HepG2 (cell line): ENCODE data around the gene PPFIA3. TPM values are rescaled to one million over a fixed set of nuclear protein-coding genes. Genes with fewer than 3 reads are reported as not detected.

Source experiments
- AFF4 ChIP-seq: sonication (generic); formaldehyde crosslinking; IDR thresholded peaks from 2 replicates; pipeline ENCODE4 v1.4.0; 2020; ENCODE audit warnings: missing genetic modification reagents
- CBX5 ChIP-seq: sonication (generic); formaldehyde crosslinking; IDR thresholded peaks from 2 replicates; pipeline ENCODE4 v1.4.0; 2020; ENCODE audit warnings: missing genetic modification reagents, borderline replicate concordance
- FOSL1 ChIP-seq: sonication (generic); formaldehyde crosslinking; IDR thresholded peaks from 2 replicates; pipeline ENCODE4 v1.9.0; 2021; ENCODE audit warnings: missing genetic modification reagents, borderline replicate concordance
- GZF1 ChIP-seq: sonication (generic); formaldehyde crosslinking; IDR thresholded peaks from 2 replicates; pipeline ENCODE4 v1.5.1; 2020; ENCODE audit warnings: mild to moderate bottlenecking, missing genetic modification reagents
- KDM3A ChIP-seq: IDR thresholded peaks from 2 replicates; pipeline ENCODE4 v1.6.1; 2018; ENCODE audit warnings: low read depth, missing compliant biosample characterization
- KDM4B ChIP-seq: sonication (generic); formaldehyde crosslinking; IDR thresholded peaks from 2 replicates; pipeline ENCODE4 v1.4.0; 2020; ENCODE audit warnings: missing genetic modification reagents
- MBNL3 ChIP-seq: fragments of 250-450 bp; sonication (Bioruptor Pico); conservative IDR thresholded peaks from 2 replicates; pipeline ENCODE4 v1.8.0; 2022; ENCODE audit warnings: mild to moderate bottlenecking, inconsistent platforms
- PAF1 ChIP-seq: IDR thresholded peaks from 2 replicates; pipeline ENCODE4 v1.6.1; 2016; ENCODE audit warnings: missing genetic modification reagents, missing compliant biosample characterization
- PAWR ChIP-seq: sonication (generic); formaldehyde crosslinking; IDR thresholded peaks from 2 replicates; pipeline ENCODE4 v1.4.0; 2020; ENCODE audit warnings: missing genetic modification reagents, mild to moderate bottlenecking, borderline replicate concordance
- PCBP2 ChIP-seq: fragments of 200-400 bp; formaldehyde crosslinking; optimal IDR thresholded peaks from 2 replicates; pipeline ENCODE3; 2018; ENCODE audit warnings: low read length, low read depth; ENCODE audit not compliant: poor library complexity, severe bottlenecking
- PHF20 ChIP-seq: sonication (generic); formaldehyde crosslinking; IDR thresholded peaks from 2 replicates; pipeline ENCODE4 v1.5.0; 2020; ENCODE audit warnings: mild to moderate bottlenecking, missing genetic modification reagents
- POLR2AphosphoS5 ChIP-seq: IDR thresholded peaks from 2 replicates; pipeline ENCODE4 v1.6.1; 2012; ENCODE audit warnings: low read depth, low read length
- RCOR2 ChIP-seq: IDR thresholded peaks from 2 replicates; pipeline ENCODE4 v1.6.1; 2016; ENCODE audit warnings: missing biosample characterization, missing genetic modification reagents
- SIX1 ChIP-seq: sonication (generic); formaldehyde crosslinking; IDR thresholded peaks from 2 replicates; pipeline ENCODE4 v1.4.0; 2020; ENCODE audit warnings: missing genetic modification reagents, borderline replicate concordance
- ZBTB7B ChIP-seq: sonication (generic); formaldehyde crosslinking; IDR thresholded peaks from 2 replicates; pipeline ENCODE4 v1.4.0; 2020; ENCODE audit warnings: missing genetic modification reagents
- ZFP36L2 ChIP-seq: sonication (generic); formaldehyde crosslinking; IDR thresholded peaks from 2 replicates; pipeline ENCODE4 v1.4.0; 2020; ENCODE audit warnings: missing genetic modification reagents
- ZMYM3 ChIP-seq: sonication (generic); formaldehyde crosslinking; IDR thresholded peaks from 2 replicates; pipeline ENCODE4 v1.5.1; 2020; ENCODE audit warnings: mild to moderate bottlenecking, missing genetic modification reagents
- ZNF124 ChIP-seq: sonication (generic); formaldehyde crosslinking; IDR thresholded peaks from 2 replicates; pipeline ENCODE4 v1.4.0; 2020; ENCODE audit warnings: missing genetic modification reagents
- ZNF576 ChIP-seq: sonication (generic); formaldehyde crosslinking; IDR thresholded peaks from 2 replicates; pipeline ENCODE4 v1.4.0; 2020; ENCODE audit warnings: mild to moderate bottlenecking, missing genetic modification reagents
- polyA plus RNA-seq, 8 experiments: library from polyadenylated mRNA; depleted of rRNA in 3 of 8; stranded (reverse) in 7 of 8; unstranded in 1 of 8; fragments of >200 nt; fragmentation: Illumina TruSeq in 4 of 8; extraction: Trizol in 4 of 8; gene quantifications; 2 replicates each; pipeline versions ENCODE4 v1.2.1 to v1.2.3, GENCODE V29; 2011 to 2016; ENCODE audit warnings: low read depth in 4 of 8, missing spikeins in 1 of 8, mixed read lengths in 1 of 8; ENCODE audit not compliant: insufficient read depth in 1 of 8
- total RNA-seq, 5 experiments: library from RNA; depleted of rRNA; stranded (reverse); fragments of >200 nt; fragmentation: Illumina TruSeq; extraction: Trizol; gene quantifications; 2 replicates each; pipeline ENCODE4 v1.2.3, GENCODE V29; 2016; ENCODE audit warnings: low read depth in 1 of 5
- TF ChIP-seq, protein P1 (sequence below): sonication (generic); formaldehyde crosslinking; conservative IDR thresholded peaks from 2 replicates; pipeline ENCODE4 v1.8.0; 2022; ENCODE audit warnings: missing genetic modification reagents
- TF ChIP-seq, protein P2 (sequence below): IDR thresholded peaks from 2 replicates; pipeline ENCODE4 v1.6.1; 2016; ENCODE audit warnings: missing biosample characterization, missing genetic modification reagents, low read depth
- TF ChIP-seq, protein P3 (sequence below): sonication (generic); formaldehyde crosslinking; IDR thresholded peaks from 2 replicates; pipeline ENCODE4 v1.4.0; 2020; ENCODE audit warnings: missing genetic modification reagents

The PPFIA3 gene
- total and polyA plus RNA-seq, 2 of the 13 experiments (the other 11 are each of a cell fraction or from before 2014, with no cell fraction given) = 6.7 to 8.6 TPM

DNA sequence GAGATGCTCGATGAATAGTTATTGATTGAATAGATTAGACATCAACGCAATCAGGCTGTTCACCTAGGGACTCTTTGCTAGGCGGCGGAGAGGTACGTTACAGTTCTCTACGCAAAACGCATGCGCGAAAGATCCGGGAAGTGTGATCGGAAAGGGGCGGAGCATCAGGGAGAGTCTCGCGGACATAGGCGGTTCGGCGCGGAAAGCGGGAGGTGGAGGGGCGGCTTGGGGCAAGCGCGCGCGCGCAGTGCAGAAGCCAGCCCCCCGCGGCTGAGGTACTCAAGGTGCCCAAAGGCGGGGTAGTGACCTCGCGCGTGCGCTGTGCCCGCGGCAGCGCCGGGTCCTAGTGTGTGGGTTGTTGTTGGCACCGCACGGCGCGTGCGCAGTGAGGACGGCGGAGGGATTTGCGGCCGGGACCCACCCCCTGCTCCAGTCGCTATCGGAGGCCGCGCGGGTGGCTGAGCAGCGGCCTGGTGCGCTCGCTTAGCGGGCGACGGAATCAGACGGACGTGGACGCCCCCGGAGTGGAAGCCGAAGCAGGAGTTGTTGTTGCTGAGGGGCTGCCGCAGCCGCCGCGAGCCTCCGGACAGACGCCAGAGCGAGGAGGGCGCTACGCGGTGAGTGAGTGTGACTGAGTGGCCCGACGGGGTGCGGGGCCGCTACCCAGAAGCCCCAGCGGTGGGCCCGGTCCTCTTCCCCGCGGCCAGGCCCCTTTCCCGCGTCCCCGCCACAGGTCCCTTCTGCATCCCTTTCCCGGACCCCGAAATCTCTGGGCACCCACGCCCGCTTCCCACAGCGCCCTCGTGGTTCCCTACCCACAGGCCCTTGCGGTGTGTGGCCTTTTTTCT, 34.1 kb upstream of the PPFIA3 start, which contains the start of gene SNRNP70 (continued):
- TF ChIP-seq, protein P1, sequence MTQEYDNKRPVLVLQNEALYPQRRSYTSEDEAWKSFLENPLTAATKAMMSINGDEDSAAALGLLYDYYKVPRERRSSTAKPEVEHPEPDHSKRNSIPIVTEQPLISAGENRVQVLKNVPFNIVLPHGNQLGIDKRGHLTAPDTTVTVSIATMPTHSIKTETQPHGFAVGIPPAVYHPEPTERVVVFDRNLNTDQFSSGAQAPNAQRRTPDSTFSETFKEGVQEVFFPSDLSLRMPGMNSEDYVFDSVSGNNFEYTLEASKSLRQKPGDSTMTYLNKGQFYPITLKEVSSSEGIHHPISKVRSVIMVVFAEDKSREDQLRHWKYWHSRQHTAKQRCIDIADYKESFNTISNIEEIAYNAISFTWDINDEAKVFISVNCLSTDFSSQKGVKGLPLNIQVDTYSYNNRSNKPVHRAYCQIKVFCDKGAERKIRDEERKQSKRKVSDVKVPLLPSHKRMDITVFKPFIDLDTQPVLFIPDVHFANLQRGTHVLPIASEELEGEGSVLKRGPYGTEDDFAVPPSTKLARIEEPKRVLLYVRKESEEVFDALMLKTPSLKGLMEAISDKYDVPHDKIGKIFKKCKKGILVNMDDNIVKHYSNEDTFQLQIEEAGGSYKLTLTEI (CRISPR knock-in tag) = no peak
- TF ChIP-seq ZFP36L2 (CRISPR knock-in tag) (no peak), PAF1 (CRISPR knock-in tag) (no peak), FOSL1 (CRISPR knock-in tag) (peak; percentile 59; the same call in 1 of the 2 replicates), POLR2AphosphoS5 (peak; percentile 79), MBNL3 (CRISPR knock-in tag) (no peak), RCOR2 (no peak), SIX1 (CRISPR knock-in tag) (peak; percentile 6; the same call in 1 of the 2 replicates), ZNF124 (0 out of 2 replicates have a peak, but pooled peaks have one; percentile 75), KDM4B (CRISPR knock-in tag) (no peak), ZMYM3 (CRISPR knock-in tag) (peak; percentile 8; the same call in 1 of the 2 replicates), AFF4 (CRISPR knock-in tag) (peak; percentile 64; the same call in 1 of the 2 replicates), KDM3A (CRISPR knock-in tag) (peak; percentile 79; the same call in 1 of the 2 replicates), PCBP2 (no peak), PHF20 (CRISPR knock-in tag) (peak; percentile 92), CBX5 (CRISPR knock-in tag) (peak; percentile 53), GZF1 (CRISPR knock-in tag) (0 out of 2 replicates have a peak, but pooled peaks have one; percentile 46), ZBTB7B (CRISPR knock-in tag) (peak; percentile 51; the same call in 1 of the 2 replicates), ZNF576 (CRISPR knock-in tag) (no peak), PAWR (no peak)
- TF ChIP-seq, protein P2, sequence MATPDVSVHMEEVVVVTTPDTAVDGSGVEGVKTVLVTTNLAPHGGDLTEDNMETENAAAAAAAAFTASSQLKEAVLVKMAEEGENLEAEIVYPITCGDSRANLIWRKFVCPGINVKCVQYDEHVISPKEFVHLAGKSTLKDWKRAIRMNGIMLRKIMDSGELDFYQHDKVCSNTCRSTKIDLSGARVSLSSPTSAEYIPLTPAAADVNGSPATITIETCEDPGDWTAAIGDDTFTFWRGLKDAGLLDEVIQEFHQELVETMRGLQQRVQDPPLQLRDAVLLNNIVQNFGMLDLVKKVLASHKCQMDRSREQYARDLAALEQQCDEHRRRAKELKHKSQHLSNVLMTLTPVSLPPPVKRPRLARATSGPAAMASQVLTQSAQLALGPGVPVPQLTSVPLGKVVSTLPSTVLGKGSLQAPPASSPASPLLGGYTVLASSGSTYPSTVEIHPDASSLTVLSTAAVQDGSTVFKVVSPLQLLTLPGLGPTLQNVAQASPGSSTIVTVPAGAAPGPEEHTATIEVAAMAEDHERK (CRISPR knock-in tag) = no peak
- TF ChIP-seq, protein P3, sequence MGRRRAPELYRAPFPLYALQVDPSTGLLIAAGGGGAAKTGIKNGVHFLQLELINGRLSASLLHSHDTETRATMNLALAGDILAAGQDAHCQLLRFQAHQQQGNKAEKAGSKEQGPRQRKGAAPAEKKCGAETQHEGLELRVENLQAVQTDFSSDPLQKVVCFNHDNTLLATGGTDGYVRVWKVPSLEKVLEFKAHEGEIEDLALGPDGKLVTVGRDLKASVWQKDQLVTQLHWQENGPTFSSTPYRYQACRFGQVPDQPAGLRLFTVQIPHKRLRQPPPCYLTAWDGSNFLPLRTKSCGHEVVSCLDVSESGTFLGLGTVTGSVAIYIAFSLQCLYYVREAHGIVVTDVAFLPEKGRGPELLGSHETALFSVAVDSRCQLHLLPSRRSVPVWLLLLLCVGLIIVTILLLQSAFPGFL = no peak
